GM18951 (cell line): Measurements from ENCODE around the gene REG3G.

ENCODE experiments used
- POLR2A ChIP-seq: IDR thresholded peaks from 4 replicates; pipeline ENCODE4 v1.6.1; 2011; ENCODE audit warnings: mild to moderate bottlenecking; ENCODE audit not compliant: insufficient read length, insufficient read depth; ENCODE audit errors: extremely low read depth
- in situ Hi-C: fragments of 300-500 bp; cut with MboI; formaldehyde crosslinking; loops from one replicate; pipeline ENCODE4 v1.12.0; 2022; ENCODE audit warnings: low sequenced_read_pairs, mixed read lengths, inconsistent platforms; ENCODE audit not compliant: unreplicated experiment

Gene REG3G

DNA sequence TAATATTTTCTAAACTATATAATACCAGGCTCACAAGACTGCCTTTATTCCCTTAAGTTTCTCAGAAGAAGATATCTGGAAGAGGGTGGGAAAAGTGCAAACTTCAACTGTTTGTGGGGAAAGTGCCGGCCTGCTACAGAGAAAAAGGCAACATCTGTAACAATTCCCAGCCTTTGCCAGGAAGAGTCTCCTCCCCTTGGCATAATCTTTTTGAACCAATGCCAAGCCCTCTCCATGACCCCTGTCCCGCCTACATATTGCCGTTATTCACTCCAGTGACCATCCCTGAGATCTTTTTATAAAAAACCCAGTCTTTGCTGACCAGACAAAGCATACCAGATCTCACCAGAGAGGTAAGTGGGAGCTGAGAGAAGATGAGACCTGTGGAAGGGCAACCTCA lies at the start of gene REG3G:
TSS of gene REG3G (plus strand) at position 282 of the 400 bp plus-strand sequence. CDS start 392 bp downstream, outside the sequence.
- TF ChIP-seq POLR2A = no peak
- in situ Hi-C loops = no loop called here

DNA sequence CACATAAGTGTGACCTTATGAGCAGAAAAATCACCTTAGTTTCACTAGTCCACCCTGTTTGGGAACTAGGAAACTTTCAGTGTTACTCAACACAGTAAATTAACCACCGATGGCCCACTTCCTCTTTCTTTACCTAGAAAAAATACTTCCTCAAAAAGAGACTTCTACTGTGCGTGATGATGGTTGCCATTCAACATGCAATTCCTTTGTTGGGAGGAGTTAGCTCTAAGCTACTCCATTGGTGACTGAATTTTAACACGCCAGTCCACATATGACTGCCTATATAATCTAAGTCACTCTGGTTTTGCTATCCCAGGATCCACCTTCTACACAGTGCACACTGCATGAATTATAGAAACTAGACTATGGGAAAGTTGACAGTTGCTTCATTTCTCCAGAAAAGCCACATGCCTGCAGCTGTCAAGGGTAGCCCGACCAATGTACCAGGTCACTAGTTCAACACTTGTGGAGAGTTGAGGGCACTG lies 47.8 kb upstream of the REG3G start:
- in situ Hi-C loops = no loop called here
- TF ChIP-seq POLR2A = no peak

DNA sequence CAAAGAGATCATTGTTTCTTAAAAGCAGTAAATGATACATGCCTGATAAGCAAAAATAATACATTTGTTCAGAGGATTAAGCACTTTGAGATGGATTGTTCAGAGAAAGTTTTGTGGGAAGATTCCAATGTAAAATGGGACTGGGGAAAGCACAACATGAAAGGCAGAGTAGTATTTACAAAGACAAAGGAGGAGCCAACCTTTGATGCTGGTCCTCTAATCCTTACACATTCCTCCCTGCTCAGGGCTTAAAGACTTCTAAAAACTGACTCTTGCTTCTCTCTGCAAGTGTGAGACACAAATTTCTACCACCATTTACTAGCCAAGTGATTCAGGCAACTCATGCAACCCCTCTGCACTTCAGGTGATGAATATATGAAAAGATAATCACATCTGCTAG lies 47.2 kb upstream of the REG3G start:
- in situ Hi-C loops = no loop called here
- no peak for TF ChIP-seq POLR2A

DNA sequence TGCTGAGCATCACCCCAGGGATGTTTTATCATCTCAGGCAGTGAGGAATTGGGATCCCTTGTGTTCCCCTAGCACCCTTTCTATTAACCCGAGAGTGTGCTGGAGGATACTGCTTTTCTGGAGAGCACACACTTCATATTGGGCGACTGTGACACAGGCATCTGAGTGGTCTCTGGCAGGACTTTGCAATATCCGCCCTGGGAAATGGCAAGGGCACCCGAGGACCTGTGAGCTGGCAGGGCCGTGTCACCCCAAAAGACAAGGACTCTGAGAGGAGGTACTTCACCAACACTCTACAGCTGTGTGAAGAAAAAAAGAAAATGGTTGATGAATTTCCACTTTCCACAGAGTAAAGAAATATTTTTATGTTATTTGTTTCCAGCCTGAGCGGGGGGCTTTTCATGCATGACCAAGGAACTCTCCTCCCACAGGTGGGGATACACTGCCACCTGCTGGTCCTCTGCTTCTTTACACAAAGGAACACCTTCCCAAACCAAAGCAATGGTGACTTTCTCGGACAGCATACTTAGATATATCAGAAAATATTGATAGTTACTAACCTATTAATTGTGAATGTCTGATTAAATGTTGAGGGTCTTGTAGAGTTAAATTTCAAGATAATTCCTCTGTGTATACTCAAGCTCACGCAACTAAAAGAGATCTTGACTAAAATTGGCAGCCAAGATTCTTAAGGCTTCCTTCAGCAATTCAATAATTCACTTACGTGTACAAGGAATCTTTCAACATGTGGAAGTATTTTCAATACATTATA lies 45.9 kb upstream of the REG3G start:
- no peak for TF ChIP-seq POLR2A
- in situ Hi-C loops = no loop called here

DNA sequence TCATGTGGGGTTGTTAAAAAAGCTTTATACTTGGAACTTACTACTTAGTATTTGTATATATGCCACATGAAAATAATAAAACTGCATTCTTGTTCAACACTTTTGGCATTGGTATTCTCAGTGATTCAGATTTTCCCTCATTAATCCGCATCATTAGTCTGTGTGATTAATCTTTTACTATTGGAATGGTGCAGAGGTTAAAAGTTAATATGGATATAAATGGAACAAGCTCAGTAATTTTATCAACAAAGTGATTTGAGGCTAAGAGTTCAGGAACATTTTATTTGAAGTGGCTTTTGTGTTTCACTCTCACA lies 45.4 kb upstream of the REG3G start:
- in situ Hi-C loops = no loop called here
- TF ChIP-seq POLR2A = no peak

DNA sequence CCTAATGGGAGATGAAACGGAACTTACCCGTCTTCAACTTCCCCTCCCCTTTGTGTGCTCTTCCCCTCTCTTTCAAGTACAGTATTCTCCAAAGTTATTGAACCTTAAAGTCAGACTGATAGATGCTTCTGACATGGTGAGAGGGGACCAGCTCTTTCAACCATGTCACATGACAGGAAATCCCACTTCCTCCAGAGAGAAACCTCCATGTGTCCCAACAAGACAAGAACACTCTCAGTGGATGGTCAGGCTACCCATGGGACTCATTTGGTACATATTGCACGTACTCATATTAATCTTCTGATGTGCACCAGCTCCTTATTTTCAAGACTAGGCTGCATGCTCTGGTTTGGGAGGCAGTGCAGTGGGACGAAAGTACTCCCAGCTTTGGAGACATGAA lies 44.6 kb upstream of the REG3G start:
- no peak for TF ChIP-seq POLR2A
- in situ Hi-C loops = no loop called here

DNA sequence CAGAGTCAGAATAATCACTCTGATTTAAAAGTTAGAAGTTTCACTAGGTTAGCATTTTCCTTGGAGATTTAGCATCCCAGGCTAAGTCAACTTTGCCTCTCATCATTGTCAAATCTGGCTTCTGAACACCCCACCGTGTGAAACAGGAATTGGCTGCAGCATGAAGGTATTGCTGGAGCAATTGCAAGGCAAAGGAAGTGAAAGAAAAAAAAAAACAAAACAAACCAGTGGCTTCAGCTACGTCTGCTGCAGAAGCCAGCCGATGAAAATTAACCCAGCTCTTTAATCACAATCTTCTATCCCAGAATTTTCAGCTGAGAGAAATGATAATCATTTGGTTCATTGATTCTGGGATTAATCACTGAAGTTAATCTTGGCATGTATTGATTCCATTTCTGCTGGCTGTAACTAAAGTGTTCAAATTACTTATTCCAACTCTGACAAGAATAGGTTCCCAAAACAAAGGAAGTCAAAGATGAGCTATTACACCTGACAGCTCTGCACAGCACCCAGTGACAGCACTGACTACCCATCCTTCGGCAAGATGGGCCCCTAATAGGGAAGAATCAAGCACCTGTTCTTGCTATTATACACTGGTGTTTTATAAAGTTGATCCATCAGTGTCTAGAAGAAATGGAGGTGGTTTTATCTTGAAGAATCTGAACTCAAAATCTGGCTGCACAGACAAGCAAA lies 42.7 kb upstream of the REG3G start:
- in situ Hi-C loops = no loop called here

DNA sequence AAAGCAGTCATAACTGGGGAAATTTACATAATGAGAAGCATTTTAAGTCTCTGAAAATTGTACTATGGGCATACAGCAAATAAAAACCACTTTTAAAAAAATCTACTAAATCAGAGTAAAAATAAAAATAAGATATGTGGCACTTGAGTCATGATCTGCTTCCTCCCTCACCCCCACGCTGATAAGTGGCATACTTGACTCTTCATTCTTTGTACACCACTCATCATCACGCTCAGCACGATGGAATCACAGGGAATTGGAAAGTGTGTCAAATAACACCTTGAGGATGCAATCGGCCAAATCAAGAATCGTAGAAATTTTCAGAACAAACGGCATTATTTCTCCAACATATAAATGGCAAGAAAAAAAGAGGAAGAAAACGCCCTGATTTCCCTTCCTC lies 41.1 kb upstream of the REG3G start:
- in situ Hi-C loops = no loop called here
- TF ChIP-seq POLR2A = no peak

More for the DNA sequence above, 42.7 kb upstream of the REG3G start:
- TF ChIP-seq POLR2A = no peak

DNA sequence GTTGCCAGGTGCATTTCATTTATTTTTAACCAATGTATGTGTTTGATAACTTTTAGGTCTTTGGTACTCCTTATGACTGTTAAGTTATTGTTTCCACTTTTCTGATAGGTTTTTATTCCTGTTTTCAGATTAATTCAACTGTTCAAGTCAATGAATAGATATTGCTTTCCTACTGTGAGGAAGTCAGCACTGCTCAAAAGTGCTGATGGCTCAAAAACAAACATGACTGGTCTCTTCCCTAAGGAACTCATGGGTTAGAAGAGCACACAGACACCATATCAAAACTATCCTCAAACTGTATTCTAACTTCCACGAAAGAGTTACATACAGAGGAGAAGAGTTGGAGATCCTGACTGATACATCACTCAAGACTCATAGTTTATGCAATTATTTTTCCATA lies 39.9 kb upstream of the REG3G start:
- no peak for TF ChIP-seq POLR2A
- in situ Hi-C loops = no loop called here

DNA sequence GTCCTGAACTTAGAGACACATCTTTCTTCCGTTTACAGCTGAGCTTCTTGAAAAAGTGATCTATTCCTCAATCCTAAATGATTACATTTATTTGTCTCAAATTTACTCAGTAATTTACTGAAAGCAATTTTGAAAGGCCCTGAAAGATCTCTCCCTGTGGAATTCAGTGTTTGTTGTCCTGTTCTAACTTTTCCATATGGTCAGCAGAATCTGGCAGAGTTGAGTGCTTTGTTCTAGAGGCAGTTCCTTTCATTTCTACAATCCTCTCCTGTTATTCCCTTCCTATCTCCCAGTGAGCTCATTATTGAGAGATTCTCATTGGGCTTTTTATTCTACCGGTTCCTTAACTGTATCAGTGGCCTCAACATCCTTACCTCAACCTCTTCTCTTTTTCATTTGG lies 36.5 kb upstream of the REG3G start:
- TF ChIP-seq POLR2A = no peak
- in situ Hi-C loops = no loop called here

DNA sequence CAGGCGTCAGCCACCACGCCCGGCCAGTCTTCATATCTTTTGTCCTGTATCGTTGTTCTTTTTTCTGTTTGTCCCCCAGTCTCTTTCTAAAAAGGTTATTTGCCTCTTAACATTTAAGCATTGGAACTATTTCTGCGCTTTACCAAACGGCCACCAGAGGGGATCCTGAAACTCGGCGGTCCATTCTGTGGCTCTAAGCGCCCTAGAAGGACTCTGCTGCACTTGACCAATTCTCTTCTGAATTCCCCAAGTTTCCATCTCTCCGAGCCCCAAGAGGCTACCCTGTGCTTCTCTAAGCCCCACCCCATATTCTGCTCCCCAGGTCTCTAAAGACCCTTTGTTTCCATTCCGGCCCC lies 33.1 kb upstream of the REG3G start:
- no peak for TF ChIP-seq POLR2A
- in situ Hi-C loops = no loop called here

DNA sequence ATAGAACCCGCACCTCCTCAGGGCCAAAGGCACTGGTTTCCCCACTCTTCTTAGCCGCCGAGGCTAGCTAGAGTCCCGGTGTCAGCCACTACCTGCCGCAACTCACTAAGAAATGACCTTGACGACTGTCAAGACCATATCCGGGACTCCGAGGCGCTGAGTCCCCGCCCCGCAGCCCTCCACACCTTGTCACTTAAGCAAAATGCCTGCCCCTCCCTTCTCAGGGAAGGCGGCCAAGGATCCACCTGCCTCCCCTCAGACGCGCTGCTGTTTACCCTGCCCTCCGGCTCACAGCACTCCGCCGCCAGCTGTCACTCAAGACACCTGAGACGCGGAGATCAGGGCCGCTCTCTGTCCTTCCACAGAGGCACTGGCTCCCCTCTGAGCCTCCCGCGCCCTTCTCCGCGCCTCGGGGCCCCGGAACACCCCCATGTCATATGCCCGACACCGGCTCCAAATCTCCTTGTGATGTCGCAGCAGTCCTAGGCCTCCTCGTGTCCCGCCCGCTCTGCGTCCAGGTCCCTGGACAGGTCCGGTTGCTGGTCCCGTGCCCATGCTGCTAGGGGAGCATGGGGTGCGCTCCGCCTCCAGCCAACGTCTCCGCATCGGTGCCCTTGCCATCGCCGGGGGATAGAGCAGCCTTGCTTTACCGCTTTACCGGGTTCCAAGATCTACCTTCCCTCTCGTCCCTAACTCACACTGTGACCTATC lies 32.5 kb upstream of the REG3G start:
- TF ChIP-seq POLR2A = no peak
- in situ Hi-C loops = no loop called here

DNA sequence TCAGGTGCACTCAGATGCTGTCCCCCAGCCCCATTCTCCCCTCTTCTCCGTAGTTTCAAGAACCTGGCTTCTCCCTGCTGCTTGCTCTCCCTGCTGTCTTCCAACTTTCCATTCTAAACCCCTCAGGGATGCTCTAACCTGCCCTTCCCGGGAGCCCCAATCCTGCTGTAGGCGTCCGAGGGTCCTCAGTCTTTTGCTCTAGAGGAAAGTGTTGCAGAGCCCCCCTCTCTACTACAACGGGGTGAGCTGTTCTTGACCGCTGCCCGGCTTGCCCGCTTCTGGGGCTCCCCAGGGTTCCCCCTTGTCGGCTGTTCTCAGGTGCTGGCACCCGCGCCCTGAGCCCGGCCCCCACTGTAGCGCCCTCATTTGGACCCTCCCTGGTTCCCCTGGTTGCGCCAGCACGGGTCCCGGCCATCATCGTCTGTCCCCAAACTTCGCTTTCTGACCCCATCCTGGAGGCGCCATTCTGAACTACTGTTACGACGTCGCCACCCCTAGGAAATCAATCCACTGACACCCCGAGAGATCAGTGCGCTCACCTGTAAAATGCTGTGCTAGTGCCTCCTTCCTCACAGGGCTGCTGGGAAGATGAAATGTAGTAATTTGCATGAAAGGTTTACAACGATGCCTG lies 31.9 kb upstream of the REG3G start:
- in situ Hi-C loops = no loop called here
- TF ChIP-seq POLR2A = no peak
